Daoy (cell line): ENCODE data around the gene CTNNBIP1. TPM values are rescaled to one million over a fixed set of nuclear protein-coding genes. Genes with fewer than 3 reads are reported as not detected.

Experiments
- DNase-seq: peaks from one replicate; pipeline ENCODE4 v3.0.0-alpha.2; 2015; ENCODE audit warnings: low read depth
- total RNA-seq: library from RNA; depleted of rRNA; stranded (reverse); fragments of >200 nt; shearing (Covaris generic); gene quantifications from 2 replicates; pipeline ENCODE4 v1.2.3, GENCODE V29; 2014

The CTNNBIP1 gene
- total RNA-seq, 1 experiment from 2014 or later, result 17.0 TPM

DNA sequence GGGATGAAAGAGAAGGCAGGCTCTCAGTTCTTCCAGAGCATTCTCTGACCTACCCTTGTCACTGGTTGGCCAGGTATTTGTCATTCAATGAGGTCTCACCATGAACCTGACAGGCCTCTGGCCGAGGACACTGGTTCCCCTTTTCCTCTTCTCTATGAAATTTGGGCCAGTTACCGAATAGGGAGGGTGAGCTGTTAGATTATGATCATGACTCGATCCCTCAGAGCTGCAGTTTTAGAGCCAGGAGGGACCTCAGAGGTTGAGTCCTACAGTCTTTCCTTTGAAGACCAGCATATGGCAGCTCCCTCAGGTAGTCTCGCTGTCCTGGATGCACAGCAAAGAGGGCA is 56.8 kb downstream of the CTNNBIP1 start:
- DNase-seq, result no peak

DNA sequence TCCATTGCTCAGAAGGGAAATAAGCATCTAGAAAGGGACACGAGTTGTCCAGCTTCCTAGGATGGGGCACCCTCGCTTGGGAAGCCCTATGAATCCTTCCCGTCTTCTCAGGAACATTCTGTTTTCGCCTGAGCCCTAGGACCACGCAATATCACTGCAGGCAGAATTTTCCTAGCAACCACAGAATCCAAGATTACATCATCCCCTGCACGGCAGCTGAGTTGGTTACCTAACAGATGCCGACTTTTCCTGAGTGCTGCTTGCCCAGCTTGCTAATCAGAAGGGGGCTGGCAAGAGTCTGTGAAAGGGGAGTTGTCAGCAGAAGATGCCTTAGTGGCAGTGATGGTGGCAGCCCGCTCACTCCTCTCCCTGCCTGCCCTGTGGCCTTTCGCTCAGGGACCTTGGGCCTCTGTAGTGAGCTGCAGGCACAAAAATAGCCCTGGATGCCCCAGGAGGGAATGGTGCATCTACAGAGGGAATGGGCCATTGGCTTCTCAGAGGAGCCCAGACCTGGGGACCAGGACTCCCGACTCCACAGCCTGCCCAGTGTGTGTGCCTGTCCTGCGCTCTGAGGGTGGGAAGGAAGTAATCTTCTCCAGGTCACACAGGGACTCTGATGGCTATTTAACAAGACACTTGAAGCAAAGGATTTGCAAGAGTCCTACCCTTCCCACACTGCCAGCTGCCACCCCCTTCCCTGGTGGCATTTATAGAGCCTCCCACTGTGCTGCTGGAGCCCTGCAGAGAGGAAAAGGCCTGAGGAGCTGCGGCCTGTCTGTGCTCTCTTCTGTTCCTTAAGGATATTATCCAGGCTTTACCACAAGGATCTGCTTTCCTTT is 57.4 kb downstream of the CTNNBIP1 start:
- DNase-seq, result peak; percentile 52

DNA sequence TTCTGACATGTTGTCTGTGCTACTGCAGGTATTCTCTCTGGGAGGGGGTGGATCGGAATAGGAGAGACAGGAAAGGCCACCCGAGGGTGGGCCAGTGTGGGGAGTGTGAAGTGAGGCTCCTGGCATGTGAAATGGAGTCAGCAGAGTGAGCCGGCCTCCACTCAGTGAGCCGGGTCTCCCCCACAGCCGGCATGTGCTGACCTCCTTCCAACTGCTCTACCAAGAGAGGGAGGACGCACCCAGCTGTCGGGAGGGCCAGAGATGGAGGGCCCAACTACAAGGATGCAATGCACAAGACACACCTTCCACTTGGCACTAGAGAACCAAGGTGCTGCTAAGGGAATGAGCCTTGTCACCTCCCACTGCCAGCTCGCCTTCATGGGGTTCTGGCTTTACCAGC is 58.1 kb downstream of the CTNNBIP1 start:
- peak; percentile 1 for DNase-seq

DNA sequence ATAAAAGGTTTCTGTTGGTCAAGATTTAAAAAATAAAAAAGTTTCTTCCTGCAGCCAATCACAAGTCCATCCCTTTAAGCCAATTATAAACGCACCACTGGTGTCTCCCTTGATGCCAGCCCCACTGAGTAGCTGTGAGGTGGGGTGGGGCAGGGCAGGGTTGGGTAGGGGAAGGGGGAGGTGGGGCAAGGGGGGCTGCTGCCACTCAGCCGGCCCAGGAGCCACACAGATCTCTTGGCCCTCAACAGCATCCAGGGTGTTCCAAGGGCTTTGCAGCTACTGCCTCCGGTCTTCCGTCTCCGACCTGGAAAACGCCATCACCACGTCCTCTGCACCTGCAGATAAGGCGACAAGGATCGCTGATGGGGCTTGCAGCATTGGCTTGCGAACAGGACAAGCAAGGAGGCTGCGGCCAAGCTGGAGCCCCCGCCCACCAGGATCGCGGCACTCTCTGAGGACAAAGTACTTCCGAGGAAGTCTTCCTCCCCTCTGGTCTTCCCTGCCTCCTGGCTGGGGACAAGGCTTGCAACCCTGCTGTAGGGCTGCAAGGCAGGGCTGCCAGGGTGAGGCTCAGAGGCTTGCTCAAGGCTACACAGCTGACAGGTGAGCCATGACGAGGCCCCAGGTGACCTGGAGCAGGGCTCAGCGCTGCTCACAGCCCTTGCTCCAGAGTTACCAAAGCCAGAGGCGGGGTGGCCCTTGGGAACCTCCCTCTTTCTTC is 59.5 kb downstream of the CTNNBIP1 start:
- DNase-seq, result no peak

DNA sequence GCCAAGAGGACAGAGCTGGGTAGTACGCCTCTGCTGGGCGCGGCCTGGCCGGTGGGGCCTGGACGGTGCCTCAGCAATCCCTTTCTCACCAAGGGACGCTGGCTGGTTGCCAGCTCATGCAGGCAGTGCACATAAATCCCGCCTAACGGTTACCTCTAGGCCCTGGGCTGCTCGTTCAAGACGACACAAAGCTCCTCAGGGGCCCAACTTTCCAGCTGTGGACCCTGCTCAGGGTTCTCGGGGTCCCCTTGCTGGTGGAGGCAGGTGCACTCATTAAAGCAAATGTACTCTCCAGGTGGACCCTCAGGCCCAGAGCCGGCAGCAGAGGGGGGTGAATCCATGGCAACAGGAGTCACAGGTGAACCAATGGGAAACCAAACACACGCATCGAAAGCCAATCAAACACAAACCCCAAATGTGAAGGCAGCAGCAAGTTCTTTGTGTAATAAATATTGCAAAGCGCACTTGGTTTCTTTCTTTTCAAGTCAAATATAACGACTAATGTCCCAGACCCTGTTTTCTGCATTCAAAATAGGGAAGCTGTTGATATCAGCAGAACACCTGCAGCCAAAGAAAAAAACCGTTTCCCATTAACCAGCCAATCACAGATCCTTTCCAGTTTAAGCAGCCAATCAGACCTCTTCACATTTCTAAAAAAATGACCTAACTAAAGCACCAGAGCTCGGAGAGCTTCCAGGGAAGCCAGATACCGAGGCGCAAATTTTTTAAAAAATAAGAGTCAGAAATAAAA is 60.2 kb downstream of the CTNNBIP1 start:
- DNase-seq, result no peak

DNA sequence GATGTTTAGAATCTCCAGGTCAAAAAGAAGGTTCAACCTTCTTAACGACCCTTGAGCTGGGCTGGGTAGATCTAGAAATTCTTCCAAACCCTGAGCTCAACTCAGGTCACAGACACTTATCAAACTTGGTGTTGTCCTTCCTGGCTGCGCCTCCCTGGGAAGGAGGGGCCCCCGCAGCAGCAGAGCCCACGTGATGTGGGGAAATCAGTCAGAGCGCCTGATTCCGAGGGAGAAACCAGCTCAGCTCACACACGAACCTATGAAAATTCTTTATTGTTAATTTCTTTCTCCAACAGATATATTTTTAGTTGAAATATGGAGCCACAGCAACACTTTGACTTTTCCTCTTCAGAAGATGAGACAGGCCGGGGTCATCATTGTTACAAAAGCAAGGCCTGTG is 62.0 kb downstream of the CTNNBIP1 start:
- no peak for DNase-seq

DNA sequence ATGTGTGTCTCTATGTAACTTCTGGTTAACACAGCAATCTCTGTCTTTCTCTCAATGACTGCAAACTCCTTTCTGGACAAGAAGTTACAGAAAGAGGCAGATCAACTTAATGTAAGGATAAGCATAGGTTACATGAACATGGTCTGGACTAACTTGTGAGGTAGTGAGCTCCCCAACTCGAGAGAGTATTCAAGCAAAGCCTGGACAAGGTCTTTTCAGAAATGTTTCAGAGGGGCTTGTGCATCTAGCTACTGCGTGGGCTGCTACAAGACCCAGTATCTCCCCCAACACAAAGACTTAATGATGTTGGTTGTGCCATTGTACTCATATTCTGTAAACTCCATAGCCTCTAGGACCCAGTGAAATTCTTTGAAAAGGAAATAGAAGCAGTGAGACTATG is 62.8 kb downstream of the CTNNBIP1 start:
- no peak for DNase-seq

DNA sequence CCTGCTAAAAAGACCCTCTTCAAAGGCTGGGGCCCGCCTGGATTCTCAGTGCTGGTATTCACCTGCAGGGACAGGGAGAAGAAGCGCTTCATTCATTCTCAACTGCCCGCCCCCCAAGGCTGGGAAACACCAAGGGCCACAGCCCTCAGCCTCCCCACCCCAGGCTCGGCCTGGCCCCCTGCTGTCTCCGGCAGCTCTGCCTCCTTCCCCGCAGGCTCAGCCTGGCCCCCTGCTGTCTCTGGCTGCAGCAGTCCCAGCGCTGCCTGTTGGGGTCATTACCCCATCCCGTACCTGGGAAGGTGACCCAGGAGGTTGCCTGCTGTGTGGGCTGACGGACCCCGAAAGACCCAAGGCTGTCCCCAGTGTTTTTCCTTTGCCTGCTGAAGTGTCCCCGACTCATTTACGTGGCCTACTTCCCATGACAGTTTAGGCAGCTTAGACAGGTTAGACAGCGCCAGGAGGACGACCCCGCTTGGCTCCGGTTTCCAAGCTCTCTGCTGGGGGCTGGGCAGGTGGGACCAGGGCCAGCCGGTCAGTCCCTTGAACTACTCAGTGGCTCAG is 63.4 kb downstream of the CTNNBIP1 start:
- DNase-seq, result peak; percentile 5

DNA sequence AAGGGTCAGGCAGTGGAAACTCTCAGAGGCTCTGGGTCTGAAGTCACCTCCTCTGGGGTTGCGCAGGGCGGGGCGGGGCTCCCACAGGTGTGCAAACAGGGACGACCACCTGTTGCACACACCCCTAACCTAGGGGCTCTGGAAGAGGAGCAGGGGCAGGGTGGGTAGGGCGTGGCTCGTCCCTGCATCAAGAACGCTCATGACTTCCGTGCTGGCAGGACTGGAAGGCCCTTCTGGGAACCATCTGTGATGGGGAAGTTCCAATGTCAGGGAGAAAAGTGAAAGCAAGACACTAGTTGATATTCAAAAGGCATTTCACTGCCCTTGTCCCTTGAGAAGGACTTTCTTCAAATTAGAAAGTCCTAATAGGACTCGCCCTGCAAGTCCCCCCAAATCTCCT is 64.2 kb downstream of the CTNNBIP1 start:
- DNase-seq, result peak; percentile 2

DNA sequence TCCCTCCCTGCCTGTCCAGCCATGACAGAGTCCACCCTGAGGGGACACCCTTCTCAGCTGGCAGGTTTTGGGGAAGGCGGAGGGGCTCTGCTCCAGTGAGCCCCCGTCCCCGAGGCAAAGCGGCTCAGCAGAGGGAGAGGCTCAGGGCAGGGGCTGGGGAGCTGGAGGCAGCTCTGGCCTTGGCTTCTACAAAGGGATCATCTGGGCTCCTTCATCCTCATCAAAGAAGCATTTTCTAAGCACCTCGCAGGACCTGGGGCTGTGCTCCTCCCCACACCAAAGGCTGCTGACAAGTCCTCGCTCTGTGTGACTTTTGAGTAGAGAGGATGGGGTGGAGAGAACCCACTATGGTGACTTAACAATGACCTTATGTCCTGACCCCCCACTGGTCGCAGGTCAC is 65.3 kb downstream of the CTNNBIP1 start:
- no peak for DNase-seq

DNA sequence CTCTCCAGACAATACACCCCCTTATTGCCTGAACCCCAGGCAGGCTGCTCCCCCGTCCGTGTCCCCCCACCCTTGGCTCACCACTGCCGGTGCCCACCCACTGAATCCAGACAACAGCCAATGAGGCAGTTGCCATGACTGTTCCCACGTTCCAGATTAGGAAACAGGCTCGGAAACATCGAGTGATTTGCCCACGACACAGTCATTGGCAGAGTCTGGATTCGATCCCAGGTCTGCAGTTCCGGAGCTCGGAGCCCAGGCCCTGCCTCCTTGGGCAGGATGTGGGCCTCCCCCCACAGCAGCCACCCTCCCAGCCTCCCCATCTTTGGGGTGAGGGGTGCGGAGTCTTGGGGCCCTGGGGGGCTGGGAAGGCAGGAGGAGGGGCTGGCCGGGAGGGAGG is 66.0 kb downstream of the CTNNBIP1 start:
- DNase-seq, result no peak

DNA sequence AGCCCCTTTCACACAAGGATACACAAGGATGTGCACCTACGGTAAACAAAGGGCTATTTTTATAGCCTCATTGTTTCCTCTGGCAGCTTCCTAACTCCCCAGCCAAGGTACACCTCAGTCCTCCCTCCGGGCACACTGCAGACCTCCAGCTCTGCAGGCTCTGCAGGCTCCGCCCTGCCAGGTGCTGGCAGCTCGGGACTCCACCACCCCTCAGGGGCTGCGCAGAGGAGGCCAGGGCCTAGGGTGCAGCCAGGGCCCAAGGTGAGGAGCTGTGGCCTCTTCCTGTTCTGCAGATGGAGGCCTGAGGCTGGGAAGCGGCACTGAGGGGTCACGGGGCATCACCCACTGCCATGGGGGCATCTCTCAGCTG is 66.5 kb downstream of the CTNNBIP1 start:
- no peak for DNase-seq

DNA sequence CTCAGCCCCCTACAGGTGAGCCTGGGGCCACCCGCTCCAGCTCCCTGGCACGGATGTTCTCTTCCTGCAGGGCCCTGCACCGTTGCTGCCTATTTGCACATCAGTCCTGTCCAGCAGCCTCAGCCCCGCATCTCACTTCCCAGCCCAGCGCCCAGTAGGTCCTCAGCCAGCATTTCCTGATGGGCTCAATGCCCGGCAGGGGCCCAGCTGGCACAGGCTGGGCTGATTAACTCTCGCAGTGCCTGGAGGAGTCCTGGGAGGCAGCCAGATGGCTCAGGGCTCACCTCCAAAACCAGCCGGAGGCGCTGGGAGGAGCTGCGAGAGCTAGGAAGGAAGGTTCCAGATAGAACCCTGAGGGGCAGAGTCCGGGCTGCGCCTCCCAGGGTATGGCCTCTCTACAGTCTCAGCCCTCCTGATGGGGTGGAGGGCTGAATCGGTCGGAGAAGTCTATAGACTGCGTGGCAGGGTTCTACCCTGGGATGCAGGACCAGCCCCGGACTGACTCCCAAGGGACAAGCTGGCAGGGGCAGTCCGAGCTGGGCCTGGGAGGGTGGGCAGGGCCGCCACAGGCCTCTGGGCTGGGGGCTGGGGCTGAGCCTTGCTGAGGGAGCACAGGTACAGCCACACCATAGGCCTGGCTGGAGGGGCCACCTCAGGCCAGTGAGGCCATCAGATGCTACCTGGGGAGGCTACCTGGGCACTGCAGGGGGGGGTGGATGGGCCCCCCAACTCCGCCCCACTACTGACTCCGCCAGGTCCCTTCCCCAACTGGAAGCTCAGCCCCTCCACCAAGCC is 67.1 kb downstream of the CTNNBIP1 start:
- DNase-seq, result peak; percentile 37

DNA sequence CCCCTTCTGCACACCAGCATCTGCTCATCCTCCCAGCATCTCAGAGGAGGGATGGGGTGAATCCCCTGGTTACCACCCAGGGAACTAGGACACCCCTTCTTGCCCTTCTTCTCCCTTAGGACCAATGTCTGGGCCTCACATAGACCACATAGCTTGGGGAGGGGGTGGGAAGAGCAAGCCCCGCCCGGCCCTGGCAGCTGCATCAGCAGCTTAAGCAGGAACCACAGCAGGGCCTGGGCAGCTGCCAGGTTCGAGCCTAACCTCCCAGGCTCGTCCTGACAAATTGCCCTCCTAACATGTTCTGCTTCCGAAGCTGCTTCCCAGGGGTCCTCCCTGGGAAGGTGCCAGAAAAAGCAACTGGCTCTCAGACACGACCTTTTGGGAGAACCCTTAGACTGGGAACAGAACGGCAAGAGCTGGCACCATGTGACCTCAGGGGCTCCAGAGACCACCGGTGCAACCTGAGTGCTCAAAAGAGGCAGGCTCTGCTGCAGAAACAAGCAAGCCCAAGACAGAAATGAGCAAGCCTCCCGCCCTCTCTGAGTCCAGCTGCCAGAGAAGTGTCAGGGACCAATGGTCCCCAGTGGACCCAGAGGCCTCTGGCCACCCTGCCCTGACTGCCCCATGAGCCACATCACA is 67.9 kb downstream of the CTNNBIP1 start:
- peak; percentile 29 for DNase-seq

DNA sequence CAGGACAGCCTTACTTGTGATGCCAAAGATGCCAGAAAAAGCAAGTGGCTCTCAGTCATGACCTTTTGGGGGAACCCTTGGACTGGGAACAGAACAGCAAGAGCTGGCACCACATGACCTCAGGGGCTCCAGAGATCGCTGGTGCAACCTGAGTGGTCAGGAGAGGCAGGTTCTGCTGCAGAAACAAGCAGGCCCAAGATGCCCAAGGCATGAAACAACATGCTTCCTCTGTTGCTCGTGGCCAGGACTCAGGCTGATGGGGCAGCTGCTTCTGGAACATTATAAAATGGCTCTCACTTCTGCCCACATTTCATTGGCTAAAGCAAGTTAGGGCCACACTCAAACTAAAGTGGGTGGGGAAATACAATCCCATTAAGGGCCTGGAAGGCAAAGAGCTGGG is 68.6 kb downstream of the CTNNBIP1 start:
- no peak for DNase-seq

DNA sequence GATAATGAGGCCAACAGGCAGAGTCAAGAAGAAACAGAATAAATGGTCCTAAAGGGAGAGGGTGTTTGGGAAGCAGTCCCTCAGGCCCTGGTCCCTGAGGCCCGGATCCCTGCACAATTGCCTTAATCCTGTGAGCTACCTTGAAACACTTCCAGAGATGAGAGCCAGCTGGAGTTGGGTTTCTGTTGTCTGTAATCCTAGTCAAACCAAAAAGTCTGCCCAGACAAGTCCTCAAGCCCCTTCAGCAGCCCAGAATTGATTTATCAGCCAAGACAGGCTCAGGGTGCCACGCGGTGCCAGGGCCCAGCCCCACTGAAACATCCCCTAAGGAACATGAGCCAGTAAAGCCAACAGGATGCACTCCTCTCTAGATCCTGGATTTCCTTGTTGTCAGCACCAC is 69.9 kb downstream of the CTNNBIP1 start:
- no peak for DNase-seq

DNA sequence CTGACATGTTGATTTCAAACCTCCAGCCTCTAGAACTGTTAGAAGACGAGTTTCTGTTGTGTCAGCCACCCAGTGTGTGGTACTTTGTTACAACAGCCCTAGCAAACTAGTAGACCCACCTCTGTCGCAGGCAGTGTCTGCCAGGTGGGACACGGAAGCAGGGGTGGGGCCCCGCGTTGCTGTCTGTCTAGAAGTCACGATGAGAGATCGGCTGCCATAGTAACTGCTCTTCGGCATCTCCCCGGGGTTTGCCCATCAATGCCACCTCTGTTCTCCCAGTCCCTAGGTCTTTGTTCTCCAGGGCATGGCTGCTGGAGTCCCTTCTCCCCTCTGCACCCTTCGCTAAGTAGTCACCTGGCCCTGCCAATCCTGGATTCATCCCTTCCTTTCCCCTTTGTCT is 71.1 kb downstream of the CTNNBIP1 start:
- DNase-seq, result no peak

DNA sequence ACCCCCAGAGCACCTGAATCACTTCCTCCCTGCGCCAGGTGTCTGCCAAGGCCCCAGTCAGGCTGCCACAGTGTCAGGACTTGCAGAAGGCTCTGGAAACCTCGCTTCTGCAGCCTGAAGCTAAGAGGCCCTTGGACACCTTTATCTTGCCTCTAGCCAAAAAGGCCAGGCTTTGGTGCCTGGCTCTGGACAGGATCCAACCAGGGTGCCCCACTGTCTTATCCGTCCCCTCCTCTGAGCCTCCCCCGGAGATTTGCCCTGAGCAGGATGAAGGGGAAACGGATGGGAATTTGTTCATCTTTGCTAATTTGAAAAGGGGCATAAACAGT is 73.5 kb downstream of the CTNNBIP1 start:
- DNase-seq, result no peak

DNA sequence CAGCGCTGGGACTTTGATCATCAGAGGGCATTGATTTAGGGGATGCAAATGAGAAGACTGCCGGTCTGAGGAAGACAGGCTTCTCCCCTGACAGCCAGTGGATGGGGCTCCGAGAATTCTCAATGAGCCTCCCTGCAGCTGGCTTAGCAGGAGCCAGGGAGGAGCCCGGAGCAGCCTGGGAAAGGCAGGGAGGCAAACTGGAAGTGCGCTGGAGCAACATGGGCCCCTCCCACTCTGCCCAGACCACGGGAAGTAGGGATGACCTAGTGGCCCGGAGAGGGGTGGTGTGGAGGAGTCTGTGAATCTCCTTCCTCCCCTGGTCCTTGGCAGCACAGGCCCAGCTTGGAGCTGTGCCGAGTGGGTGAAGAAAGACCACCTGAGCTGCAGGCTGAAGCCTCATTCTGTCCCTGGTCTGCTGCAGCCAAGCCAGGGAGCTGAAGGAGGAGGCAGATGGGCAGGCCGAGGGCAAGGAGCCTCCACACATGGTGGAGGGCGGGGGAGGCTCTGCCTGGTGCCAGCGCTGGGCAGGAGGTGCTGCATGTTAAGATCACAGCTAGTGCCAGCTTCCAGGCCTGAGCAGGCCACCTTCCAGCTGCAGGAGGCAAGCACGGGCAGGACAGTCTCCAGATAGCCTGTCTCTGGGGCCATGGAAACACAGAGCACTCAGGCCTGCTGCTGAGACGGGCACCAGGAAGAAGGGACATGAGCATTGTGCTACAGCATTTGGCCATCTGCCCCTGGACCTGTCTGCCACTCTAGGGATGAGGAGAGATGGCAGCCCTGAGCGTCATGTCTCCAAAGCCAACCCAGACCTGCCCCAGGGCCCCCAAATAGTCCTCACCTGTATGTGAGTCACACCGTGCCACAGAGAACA is 74.1 kb downstream of the CTNNBIP1 start:
- DNase-seq, result peak; percentile 50

DNA sequence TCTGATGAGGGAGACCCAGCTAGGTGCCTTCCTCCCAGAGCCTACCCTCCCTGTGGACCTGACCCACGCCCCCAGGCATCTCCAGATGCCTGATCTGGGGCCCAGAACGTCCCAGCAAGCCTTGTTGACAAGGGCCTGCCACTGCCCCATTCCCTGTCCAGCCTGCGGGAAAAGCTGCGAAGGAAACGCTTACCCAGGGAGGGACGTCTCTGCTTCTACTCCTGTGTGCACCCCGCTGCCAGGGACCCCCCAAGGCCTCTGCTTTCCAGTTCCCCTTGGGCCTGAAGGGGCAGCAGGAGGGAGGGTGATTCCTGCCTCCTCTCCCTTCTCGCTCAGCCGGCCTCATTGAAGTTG is 74.7 kb downstream of the CTNNBIP1 start:
- no peak for DNase-seq
